ENCODE measurements around the gene GALNT18. TPM values are rescaled to one million over a fixed set of nuclear protein-coding genes. Genes with fewer than 3 reads are reported as not detected.

The GALNT18 gene
- total and polyA plus RNA-seq, 2 donors (not counting 3 experiments of a cell fraction or from before 2014, with no cell fraction given): 0.17 to 0.18 TPM

DNA sequence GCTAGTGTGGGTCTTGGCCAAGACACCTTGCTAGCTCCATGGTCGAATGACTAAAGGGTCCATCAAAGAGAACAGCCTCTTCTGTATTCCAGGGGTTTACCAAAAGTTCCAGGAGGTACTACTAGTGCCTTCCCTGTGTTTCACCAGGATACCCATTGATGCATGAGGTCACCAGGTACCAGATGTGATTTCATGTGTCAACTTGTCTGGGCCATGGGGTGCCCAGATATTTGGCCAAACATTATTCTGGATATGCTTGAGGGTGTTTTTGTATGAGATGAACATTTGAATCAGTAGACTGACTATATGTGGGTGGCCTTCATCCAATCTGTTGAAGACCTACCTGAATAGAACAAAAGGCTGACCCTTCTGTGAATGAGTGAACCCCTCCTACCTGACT, 92.8 kb downstream of the GALNT18 start:
- Histone ChIP-seq H2AFZ (ENCODE audit: low read depth, low read length) (no peak overlapping the region), H3K9me1 (replicated peaks; ENCODE audit: control insufficient read depth, extremely low read depth, insufficient read depth, low read length) (no peaks in the 10 kb centered on the region), H3K79me2 (ENCODE audit: control insufficient read depth, insufficient read depth, low read length) (no peaks in the 10 kb centered on the region), H3K9me3 (replicated peaks; ENCODE audit: control insufficient read depth, insufficient read depth, low read length) (no peaks in the 10 kb centered on the region), H3K4me1 (ENCODE audit: control insufficient read depth, extremely low read depth, insufficient read depth, low read length) (no peaks in the 10 kb centered on the region), H3K4me2 (ENCODE audit: insufficient read depth, low read length) (no peak overlapping the region), H3K27ac (ENCODE audit: insufficient read depth, low read depth, low read length) (no peak overlapping the region), H3K4me3 (replicated peaks in 1 of 3; ENCODE audit: insufficient read depth in 1 of 3, low read depth in 1 of 3, low read length in 3 of 3) (no peak overlapping the region), H3K9ac (replicated peaks; ENCODE audit: extremely low read depth, insufficient read depth, low read length) (no peak overlapping the region), H3K36me3 (ENCODE audit: control insufficient read depth in 2 of 2, extremely low read depth in 1 of 2, insufficient read depth in 2 of 2, low read length in 2 of 2) (no peaks in the 10 kb centered on the region), H4K20me1 (replicated peaks; ENCODE audit: control insufficient read depth, extremely low read depth, insufficient read depth, low read length) (no peaks in the 10 kb centered on the region), H3K27me3 (ENCODE audit: control insufficient read depth in 2 of 2, insufficient read depth in 2 of 2, low read length in 2 of 2) (no peaks in the 10 kb centered on the region)
- FAIRE-seq (no peak), DNase-seq (ENCODE audit: low read depth, low spot score) (no peak)
- BruUV-seq (replicated peaks): no TSS peak
- CTCF ChIA-PET: no interaction called here
- dilution Hi-C loops (cut with MboI; ENCODE audit: extremely low pct_ligation_motif_present, low sequenced_read_pairs) (no loop called here), intact Hi-C loops (cut with micrococcal nuclease) (no loop called here)
- TF ChIP-seq EZH2 (IDR thresholded peaks at IDR 0.05; ENCODE audit: borderline replicate concordance, low read depth, low read length, severe bottlenecking): no peak
- no peak for TF ChIP-seq GATA2 (IDR thresholded peaks at IDR 0.05; ENCODE audit: insufficient read depth, insufficient read length, low read depth, low read length)
- no peak for TF ChIP-seq JUN (IDR thresholded peaks at IDR 0.05; ENCODE audit: borderline replicate concordance, insufficient read depth, insufficient read length, low read depth)
- no peak for TF ChIP-seq POLR2A (IDR thresholded peaks at IDR 0.05; ENCODE audit: low read depth, low read length)
- TF ChIP-seq, protein P1, sequence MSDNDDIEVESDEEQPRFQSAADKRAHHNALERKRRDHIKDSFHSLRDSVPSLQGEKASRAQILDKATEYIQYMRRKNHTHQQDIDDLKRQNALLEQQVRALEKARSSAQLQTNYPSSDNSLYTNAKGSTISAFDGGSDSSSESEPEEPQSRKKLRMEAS (IDR thresholded peaks at IDR 0.05; ENCODE audit: insufficient read depth, insufficient read length): no peak
- TF ChIP-seq, protein P2, sequence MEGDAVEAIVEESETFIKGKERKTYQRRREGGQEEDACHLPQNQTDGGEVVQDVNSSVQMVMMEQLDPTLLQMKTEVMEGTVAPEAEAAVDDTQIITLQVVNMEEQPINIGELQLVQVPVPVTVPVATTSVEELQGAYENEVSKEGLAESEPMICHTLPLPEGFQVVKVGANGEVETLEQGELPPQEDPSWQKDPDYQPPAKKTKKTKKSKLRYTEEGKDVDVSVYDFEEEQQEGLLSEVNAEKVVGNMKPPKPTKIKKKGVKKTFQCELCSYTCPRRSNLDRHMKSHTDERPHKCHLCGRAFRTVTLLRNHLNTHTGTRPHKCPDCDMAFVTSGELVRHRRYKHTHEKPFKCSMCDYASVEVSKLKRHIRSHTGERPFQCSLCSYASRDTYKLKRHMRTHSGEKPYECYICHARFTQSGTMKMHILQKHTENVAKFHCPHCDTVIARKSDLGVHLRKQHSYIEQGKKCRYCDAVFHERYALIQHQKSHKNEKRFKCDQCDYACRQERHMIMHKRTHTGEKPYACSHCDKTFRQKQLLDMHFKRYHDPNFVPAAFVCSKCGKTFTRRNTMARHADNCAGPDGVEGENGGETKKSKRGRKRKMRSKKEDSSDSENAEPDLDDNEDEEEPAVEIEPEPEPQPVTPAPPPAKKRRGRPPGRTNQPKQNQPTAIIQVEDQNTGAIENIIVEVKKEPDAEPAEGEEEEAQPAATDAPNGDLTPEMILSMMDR (IDR thresholded peaks at IDR 0.05; ENCODE audit: extremely low read depth in 1 of 2, insufficient read depth in 1 of 2, low read depth in 1 of 2, low read length in 2 of 2): no peak
- TF ChIP-seq FOS (IDR thresholded peaks at IDR 0.05; ENCODE audit: borderline replicate concordance, insufficient read depth, low read length): no peak
- no peak for TF ChIP-seq MYC (IDR thresholded peaks at IDR 0.05; ENCODE audit: low read depth, low read length)
- no peak for TF ChIP-seq POLR2AphosphoS5 (IDR thresholded peaks at IDR 0.05; ENCODE audit: insufficient read depth, low read depth, low read length)
- POLR2A ChIA-PET: no interaction called here

Measured in endothelial cell of umbilical vein (primary cell).